IMR-90 (cell line): Measurements from ENCODE around the gene RBM28.

Source experiments
- BHLHE40 ChIP-seq: fragments of 150-350 bp; IDR thresholded peaks from 2 replicates; pipeline ENCODE4 v1.6.1; 2016; ENCODE audit warnings: mild to moderate bottlenecking, low read depth, low read length
- CEBPB ChIP-seq: IDR thresholded peaks from 2 replicates; pipeline ENCODE4 v1.6.1; 2012; ENCODE audit warnings: low read depth, low read length, improper control_type of control experiment
- MAFK ChIP-seq: IDR thresholded peaks from 2 replicates; pipeline ENCODE4 v1.6.1; 2012; ENCODE audit warnings: low read depth, low read length, improper control_type of control experiment
- MXI1 ChIP-seq: IDR thresholded peaks from 2 replicates; pipeline ENCODE4 v1.6.1; 2012; ENCODE audit warnings: low read depth, mild to moderate bottlenecking, low read length, moderate library complexity, borderline replicate concordance
- NFE2L2 ChIP-seq: fragments of 150-350 bp; IDR thresholded peaks from 2 replicates; pipeline ENCODE4 v1.6.1; 2016; ENCODE audit warnings: low read depth, mild to moderate bottlenecking, low read length
- POLR2A ChIP-seq: IDR thresholded peaks from 2 replicates; pipeline ENCODE4 v1.6.1; 2012; ENCODE audit warnings: mild to moderate bottlenecking, low read depth, low read length
- RAD21 ChIP-seq: IDR thresholded peaks from 2 replicates; pipeline ENCODE4 v1.6.1; 2012; ENCODE audit warnings: low read length, improper control_type of control experiment
- RCOR1 ChIP-seq: IDR thresholded peaks from 2 replicates; pipeline ENCODE4 v1.6.1; 2012; ENCODE audit warnings: mild to moderate bottlenecking, low read length, improper control_type of control experiment; ENCODE audit not compliant: insufficient replicate concordance
- RFX5 ChIP-seq: IDR thresholded peaks from 2 replicates; pipeline ENCODE4 v1.8.0; 2012; ENCODE audit warnings: low read depth, mild to moderate bottlenecking, low read length, moderate library complexity
- SMC3 ChIP-seq: fragments of 150-350 bp; IDR thresholded peaks from 2 replicates; pipeline ENCODE4 v1.6.1; 2016; ENCODE audit warnings: low read depth, mild to moderate bottlenecking, antibody characterized with exemption, low read length, moderate library complexity
- TF ChIP-seq, protein P1 (sequence below): conservative IDR thresholded peaks from 2 replicates; pipeline ENCODE4 v1.5.1; 2012; ENCODE audit warnings: mild to moderate bottlenecking, low read depth, low read length, improper control_type of control experiment
- TF ChIP-seq, protein P2 (sequence below): fragments of 150-350 bp; IDR thresholded peaks from 2 replicates; pipeline ENCODE4 v1.6.1; 2016; ENCODE audit warnings: low read depth, mild to moderate bottlenecking, low read length, moderate library complexity, borderline replicate concordance

GRCh38 chr7:128253701-128254100 lies 90.0 kb downstream of the RBM28 start:
- TF ChIP-seq, protein P1, sequence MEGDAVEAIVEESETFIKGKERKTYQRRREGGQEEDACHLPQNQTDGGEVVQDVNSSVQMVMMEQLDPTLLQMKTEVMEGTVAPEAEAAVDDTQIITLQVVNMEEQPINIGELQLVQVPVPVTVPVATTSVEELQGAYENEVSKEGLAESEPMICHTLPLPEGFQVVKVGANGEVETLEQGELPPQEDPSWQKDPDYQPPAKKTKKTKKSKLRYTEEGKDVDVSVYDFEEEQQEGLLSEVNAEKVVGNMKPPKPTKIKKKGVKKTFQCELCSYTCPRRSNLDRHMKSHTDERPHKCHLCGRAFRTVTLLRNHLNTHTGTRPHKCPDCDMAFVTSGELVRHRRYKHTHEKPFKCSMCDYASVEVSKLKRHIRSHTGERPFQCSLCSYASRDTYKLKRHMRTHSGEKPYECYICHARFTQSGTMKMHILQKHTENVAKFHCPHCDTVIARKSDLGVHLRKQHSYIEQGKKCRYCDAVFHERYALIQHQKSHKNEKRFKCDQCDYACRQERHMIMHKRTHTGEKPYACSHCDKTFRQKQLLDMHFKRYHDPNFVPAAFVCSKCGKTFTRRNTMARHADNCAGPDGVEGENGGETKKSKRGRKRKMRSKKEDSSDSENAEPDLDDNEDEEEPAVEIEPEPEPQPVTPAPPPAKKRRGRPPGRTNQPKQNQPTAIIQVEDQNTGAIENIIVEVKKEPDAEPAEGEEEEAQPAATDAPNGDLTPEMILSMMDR, result no peak
- TF ChIP-seq POLR2A (no peak), RAD21 (no peak), SMC3 (no peak), MXI1 (no peak), BHLHE40 (no peak), CEBPB (no peak), RFX5 (no peak), MAFK (no peak), RCOR1 (no peak), NFE2L2 (no peak)
- TF ChIP-seq, protein P2, sequence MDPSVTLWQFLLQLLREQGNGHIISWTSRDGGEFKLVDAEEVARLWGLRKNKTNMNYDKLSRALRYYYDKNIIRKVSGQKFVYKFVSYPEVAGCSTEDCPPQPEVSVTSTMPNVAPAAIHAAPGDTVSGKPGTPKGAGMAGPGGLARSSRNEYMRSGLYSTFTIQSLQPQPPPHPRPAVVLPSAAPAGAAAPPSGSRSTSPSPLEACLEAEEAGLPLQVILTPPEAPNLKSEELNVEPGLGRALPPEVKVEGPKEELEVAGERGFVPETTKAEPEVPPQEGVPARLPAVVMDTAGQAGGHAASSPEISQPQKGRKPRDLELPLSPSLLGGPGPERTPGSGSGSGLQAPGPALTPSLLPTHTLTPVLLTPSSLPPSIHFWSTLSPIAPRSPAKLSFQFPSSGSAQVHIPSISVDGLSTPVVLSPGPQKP, result no peak
